OCI-LY1 (cell line): ENCODE data around the gene DCP1B.

Source experiments
- CTCF ChIP-seq: fragments of 200-600 bp; sonication (generic), shearing (Covaris generic); IDR thresholded peaks from 2 replicates; pipeline ENCODE4 v1.5.1; 2017; ENCODE audit warnings: mild to moderate bottlenecking, antibody characterized with exemption, low read length, moderate library complexity, mixed read lengths
- EZH2 ChIP-seq: fragments of 200-600 bp; sonication (generic), shearing (Covaris generic); IDR thresholded peaks from 2 replicates; pipeline ENCODE4 v1.8.0; 2017; ENCODE audit warnings: borderline replicate concordance, mixed run types, mild to moderate bottlenecking, antibody characterized with exemption, low read length, moderate library complexity, mixed read lengths

GRCh38 chr12:2039034-2039433 lies 34.8 kb upstream of the DCP1B start:
- no peak for TF ChIP-seq CTCF
- TF ChIP-seq EZH2 = no peak
